AG09319 (cell line): Measurements from ENCODE around the gene SH2D5.

ENCODE experiments used
- DNase-seq: peaks from one replicate; pipeline ENCODE4 v3.0.0-alpha.2; 2010; ENCODE audit warnings: low read depth; ENCODE audit errors: extremely low read depth
- CTCF ChIP-seq: IDR thresholded peaks from 2 replicates; pipeline ENCODE4 v1.5.1; 2011; ENCODE audit warnings: low read depth, mild to moderate bottlenecking, inconsistent platforms, low read length, moderate library complexity

Gene SH2D5

GRCh38 chr1:20697563-20697962, 34.9 kb downstream of the SH2D5 start:
- TF ChIP-seq CTCF, result no peak
- DNase-seq, result no peak

- TF ChIP-seq CTCF, result peak; percentile 86
Measured at GRCh38 chr1:20696397-20697333, 35.8 kb downstream of the SH2D5 start.

GRCh38 chr1:20695515-20695914, 37.0 kb downstream of the SH2D5 start:
- DNase-seq, result no peak
- TF ChIP-seq CTCF, result no peak

More at GRCh38 chr1:20696397-20697333, 35.8 kb downstream of the SH2D5 start:
- peak; percentile 85 for DNase-seq

GRCh38 chr1:20693623-20694022, 38.9 kb downstream of the SH2D5 start:
- TF ChIP-seq CTCF, result no peak

GRCh38 chr1:20691872-20692271, 40.6 kb downstream of the SH2D5 start:
- no peak for TF ChIP-seq CTCF
- no peak for DNase-seq

More at GRCh38 chr1:20693623-20694022, 38.9 kb downstream of the SH2D5 start:
- DNase-seq, result no peak

- no peak for TF ChIP-seq CTCF
Measured at GRCh38 chr1:20689645-20690056, 42.9 kb downstream of the SH2D5 start.

More at GRCh38 chr1:20689645-20690056, 42.9 kb downstream of the SH2D5 start:
- DNase-seq, result no peak
